ENCODE measurements around the gene FLYWCH1. TPM values are rescaled to one million over a fixed set of nuclear protein-coding genes. Genes with fewer than 3 reads are reported as not detected.

Gene FLYWCH1
- total RNA-seq, 1 experiment from 2014 or later, result 32.6 TPM

DNA sequence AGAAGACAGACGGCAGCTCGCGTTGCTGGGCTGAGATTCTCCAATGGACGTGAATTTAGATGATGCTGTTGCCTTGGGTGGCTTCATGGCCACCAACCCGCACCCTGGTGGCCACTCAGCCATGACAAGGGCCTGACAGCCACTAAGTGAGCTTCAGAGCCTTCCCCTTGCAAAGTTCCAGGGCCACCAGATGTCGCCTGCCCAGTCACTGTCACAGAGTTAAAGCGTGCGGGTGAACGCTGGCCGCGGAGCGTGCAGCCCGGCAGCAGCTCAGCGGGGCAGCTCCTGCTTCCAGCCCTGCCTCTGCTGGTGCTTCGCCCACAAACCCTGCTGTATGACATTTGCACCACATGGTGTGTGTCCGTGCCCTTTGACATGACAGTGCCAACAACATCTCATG is 39.0 kb downstream of the FLYWCH1 start (continued):
- TF ChIP-seq, protein P1, sequence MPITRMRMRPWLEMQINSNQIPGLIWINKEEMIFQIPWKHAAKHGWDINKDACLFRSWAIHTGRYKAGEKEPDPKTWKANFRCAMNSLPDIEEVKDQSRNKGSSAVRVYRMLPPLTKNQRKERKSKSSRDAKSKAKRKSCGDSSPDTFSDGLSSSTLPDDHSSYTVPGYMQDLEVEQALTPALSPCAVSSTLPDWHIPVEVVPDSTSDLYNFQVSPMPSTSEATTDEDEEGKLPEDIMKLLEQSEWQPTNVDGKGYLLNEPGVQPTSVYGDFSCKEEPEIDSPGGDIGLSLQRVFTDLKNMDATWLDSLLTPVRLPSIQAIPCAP (CRISPR knock-in tag; IDR thresholded peaks at IDR 0.05), result no peak
- TF ChIP-seq, protein P2, sequence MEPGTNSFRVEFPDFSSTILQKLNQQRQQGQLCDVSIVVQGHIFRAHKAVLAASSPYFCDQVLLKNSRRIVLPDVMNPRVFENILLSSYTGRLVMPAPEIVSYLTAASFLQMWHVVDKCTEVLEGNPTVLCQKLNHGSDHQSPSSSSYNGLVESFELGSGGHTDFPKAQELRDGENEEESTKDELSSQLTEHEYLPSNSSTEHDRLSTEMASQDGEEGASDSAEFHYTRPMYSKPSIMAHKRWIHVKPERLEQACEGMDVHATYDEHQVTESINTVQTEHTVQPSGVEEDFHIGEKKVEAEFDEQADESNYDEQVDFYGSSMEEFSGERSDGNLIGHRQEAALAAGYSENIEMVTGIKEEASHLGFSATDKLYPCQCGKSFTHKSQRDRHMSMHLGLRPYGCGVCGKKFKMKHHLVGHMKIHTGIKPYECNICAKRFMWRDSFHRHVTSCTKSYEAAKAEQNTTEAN (CRISPR knock-in tag; IDR thresholded peaks at IDR 0.05), result no peak
- TF ChIP-seq, protein P3, sequence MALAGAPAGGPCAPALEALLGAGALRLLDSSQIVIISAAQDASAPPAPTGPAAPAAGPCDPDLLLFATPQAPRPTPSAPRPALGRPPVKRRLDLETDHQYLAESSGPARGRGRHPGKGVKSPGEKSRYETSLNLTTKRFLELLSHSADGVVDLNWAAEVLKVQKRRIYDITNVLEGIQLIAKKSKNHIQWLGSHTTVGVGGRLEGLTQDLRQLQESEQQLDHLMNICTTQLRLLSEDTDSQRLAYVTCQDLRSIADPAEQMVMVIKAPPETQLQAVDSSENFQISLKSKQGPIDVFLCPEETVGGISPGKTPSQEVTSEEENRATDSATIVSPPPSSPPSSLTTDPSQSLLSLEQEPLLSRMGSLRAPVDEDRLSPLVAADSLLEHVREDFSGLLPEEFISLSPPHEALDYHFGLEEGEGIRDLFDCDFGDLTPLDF (CRISPR knock-in tag; IDR thresholded peaks at IDR 0.05), result no peak
- TF ChIP-seq, protein P4, sequence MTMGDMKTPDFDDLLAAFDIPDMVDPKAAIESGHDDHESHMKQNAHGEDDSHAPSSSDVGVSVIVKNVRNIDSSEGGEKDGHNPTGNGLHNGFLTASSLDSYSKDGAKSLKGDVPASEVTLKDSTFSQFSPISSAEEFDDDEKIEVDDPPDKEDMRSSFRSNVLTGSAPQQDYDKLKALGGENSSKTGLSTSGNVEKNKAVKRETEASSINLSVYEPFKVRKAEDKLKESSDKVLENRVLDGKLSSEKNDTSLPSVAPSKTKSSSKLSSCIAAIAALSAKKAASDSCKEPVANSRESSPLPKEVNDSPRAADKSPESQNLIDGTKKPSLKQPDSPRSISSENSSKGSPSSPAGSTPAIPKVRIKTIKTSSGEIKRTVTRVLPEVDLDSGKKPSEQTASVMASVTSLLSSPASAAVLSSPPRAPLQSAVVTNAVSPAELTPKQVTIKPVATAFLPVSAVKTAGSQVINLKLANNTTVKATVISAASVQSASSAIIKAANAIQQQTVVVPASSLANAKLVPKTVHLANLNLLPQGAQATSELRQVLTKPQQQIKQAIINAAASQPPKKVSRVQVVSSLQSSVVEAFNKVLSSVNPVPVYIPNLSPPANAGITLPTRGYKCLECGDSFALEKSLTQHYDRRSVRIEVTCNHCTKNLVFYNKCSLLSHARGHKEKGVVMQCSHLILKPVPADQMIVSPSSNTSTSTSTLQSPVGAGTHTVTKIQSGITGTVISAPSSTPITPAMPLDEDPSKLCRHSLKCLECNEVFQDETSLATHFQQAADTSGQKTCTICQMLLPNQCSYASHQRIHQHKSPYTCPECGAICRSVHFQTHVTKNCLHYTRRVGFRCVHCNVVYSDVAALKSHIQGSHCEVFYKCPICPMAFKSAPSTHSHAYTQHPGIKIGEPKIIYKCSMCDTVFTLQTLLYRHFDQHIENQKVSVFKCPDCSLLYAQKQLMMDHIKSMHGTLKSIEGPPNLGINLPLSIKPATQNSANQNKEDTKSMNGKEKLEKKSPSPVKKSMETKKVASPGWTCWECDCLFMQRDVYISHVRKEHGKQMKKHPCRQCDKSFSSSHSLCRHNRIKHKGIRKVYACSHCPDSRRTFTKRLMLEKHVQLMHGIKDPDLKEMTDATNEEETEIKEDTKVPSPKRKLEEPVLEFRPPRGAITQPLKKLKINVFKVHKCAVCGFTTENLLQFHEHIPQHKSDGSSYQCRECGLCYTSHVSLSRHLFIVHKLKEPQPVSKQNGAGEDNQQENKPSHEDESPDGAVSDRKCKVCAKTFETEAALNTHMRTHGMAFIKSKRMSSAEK (CRISPR knock-in tag; IDR thresholded peaks at IDR 0.05; ENCODE audit: borderline replicate concordance), result no peak
- TF ChIP-seq NR3C1 (CRISPR knock-in tag; conservative IDR thresholded peaks at IDR 0.05; ENCODE audit: low read depth), result no peak
- TF ChIP-seq, protein P5, sequence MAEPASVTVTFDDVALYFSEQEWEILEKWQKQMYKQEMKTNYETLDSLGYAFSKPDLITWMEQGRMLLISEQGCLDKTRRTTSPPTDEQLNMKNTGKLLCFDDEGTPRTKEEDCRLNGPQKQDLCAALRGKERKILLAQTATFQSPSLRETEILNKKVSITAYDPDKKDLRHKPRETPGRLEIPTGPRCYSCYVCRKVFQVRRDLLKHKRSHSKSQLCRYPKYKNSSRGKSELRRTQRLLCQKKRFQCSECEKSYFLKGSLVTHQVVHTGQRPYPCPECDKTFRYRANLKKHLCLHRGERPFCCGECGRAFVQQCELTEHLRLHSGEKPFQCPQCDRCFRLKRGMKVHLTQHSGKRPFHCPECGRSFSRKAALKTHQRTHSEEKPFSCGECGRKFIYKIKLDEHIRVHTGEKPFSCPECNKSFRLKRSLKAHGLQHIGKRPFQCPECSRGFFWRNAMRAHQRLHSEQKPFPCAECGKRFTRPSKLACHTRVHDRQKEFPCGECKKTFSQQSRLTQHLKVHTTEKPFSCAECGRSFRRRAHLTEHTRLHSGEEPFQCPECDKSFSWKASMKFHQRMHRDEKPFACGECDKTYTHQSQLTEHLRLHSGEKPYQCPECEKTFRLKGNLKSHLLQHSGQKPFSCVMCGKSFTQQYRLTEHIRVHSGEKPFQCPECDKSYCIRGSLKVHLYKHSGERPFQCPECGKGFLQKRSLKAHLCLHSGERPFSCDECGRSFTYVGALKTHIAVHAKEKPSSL (CRISPR knock-in tag; conservative IDR thresholded peaks at IDR 0.05), result no peak
- TF ChIP-seq, protein P6, sequence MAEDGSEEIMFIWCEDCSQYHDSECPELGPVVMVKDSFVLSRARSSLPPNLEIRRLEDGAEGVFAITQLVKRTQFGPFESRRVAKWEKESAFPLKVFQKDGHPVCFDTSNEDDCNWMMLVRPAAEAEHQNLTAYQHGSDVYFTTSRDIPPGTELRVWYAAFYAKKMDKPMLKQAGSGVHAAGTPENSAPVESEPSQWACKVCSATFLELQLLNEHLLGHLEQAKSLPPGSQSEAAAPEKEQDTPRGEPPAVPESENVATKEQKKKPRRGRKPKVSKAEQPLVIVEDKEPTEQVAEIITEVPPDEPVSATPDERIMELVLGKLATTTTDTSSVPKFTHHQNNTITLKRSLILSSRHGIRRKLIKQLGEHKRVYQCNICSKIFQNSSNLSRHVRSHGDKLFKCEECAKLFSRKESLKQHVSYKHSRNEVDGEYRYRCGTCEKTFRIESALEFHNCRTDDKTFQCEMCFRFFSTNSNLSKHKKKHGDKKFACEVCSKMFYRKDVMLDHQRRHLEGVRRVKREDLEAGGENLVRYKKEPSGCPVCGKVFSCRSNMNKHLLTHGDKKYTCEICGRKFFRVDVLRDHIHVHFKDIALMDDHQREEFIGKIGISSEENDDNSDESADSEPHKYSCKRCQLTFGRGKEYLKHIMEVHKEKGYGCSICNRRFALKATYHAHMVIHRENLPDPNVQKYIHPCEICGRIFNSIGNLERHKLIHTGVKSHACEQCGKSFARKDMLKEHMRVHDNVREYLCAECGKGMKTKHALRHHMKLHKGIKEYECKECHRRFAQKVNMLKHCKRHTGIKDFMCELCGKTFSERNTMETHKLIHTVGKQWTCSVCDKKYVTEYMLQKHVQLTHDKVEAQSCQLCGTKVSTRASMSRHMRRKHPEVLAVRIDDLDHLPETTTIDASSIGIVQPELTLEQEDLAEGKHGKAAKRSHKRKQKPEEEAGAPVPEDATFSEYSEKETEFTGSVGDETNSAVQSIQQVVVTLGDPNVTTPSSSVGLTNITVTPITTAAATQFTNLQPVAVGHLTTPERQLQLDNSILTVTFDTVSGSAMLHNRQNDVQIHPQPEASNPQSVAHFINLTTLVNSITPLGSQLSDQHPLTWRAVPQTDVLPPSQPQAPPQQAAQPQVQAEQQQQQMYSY (CRISPR knock-in tag; IDR thresholded peaks at IDR 0.05), result no peak
- no peak for TF ChIP-seq RORB (CRISPR knock-in tag; IDR thresholded peaks at IDR 0.05)
- TF ChIP-seq, protein P7, sequence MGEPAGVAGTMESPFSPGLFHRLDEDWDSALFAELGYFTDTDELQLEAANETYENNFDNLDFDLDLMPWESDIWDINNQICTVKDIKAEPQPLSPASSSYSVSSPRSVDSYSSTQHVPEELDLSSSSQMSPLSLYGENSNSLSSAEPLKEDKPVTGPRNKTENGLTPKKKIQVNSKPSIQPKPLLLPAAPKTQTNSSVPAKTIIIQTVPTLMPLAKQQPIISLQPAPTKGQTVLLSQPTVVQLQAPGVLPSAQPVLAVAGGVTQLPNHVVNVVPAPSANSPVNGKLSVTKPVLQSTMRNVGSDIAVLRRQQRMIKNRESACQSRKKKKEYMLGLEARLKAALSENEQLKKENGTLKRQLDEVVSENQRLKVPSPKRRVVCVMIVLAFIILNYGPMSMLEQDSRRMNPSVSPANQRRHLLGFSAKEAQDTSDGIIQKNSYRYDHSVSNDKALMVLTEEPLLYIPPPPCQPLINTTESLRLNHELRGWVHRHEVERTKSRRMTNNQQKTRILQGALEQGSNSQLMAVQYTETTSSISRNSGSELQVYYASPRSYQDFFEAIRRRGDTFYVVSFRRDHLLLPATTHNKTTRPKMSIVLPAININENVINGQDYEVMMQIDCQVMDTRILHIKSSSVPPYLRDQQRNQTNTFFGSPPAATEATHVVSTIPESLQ (CRISPR knock-in tag; IDR thresholded peaks at IDR 0.05), result no peak

All from WTC11 (cell line).